Karpas-422 (cell line): Measurements from ENCODE around the gene DRD3. TPM values are rescaled to one million over a fixed set of nuclear protein-coding genes. Genes with fewer than 3 reads are reported as not detected.

ENCODE experiments used
- DNase-seq: peaks from one replicate; pipeline ENCODE4 v3.0.0-alpha.2; 2015
- H2AFZ ChIP-seq: fragments of 200-600 bp; sonication (generic); 2 replicates; pipeline ENCODE4 v1.6.1; 2014; ENCODE audit warnings: antibody characterized with exemption, low read length, mixed read lengths
- H3K27ac ChIP-seq: fragments of 200-600 bp; sonication (generic); 2 replicates; pipeline ENCODE4 v1.5.1; 2014; ENCODE audit warnings: mild to moderate bottlenecking, low read length, moderate library complexity
- H3K27me3 ChIP-seq: fragments of 200-600 bp; sonication (generic); 2 replicates; pipeline ENCODE4 v1.6.1; 2014; ENCODE audit warnings: low read length, mixed read lengths
- H3K36me3 ChIP-seq: fragments of 200-600 bp; sonication (generic); 2 replicates; pipeline ENCODE4 v1.6.1; 2014; ENCODE audit warnings: low read length, mixed read lengths; ENCODE audit not compliant: insufficient read depth
- H3K4me1 ChIP-seq: fragments of 200-600 bp; sonication (generic); 2 replicates; pipeline ENCODE4 v1.6.1; 2014; ENCODE audit warnings: mild to moderate bottlenecking, low read length, mixed read lengths
- H3K4me2 ChIP-seq: fragments of 200-600 bp; sonication (generic); 2 replicates; pipeline ENCODE4 v1.6.1; 2014; ENCODE audit warnings: low read length, low read depth, mild to moderate bottlenecking; ENCODE audit not compliant: poor library complexity, severe bottlenecking
- H3K4me3 ChIP-seq: fragments of 200-600 bp; sonication (generic); 2 replicates; pipeline ENCODE4 v1.5.1; 2014; ENCODE audit warnings: mild to moderate bottlenecking, antibody characterized with exemption, low read length, mixed read lengths
- H3K79me2 ChIP-seq: fragments of 200-600 bp; sonication (generic); 2 replicates; pipeline ENCODE4 v1.6.1; 2014; ENCODE audit warnings: mild to moderate bottlenecking, low read length, mixed read lengths
- H3K9ac ChIP-seq: fragments of 200-600 bp; sonication (generic); 2 replicates; pipeline ENCODE4 v1.6.0; 2014; ENCODE audit warnings: low read length
- H3K9me2 ChIP-seq: fragments of 200-600 bp; sonication (generic), shearing (Covaris generic); replicated peaks from 2 replicates; pipeline ENCODE4 v1.6.0; 2014; ENCODE audit warnings: mild to moderate bottlenecking, low read length, moderate library complexity; ENCODE audit not compliant: insufficient read depth
- H3K9me3 ChIP-seq: fragments of 300-700, 200-600 bp; sonication (generic); 2 replicates; pipeline ENCODE4 v1.6.1; 2014; ENCODE audit warnings: low read length, mixed read lengths
- H4K20me1 ChIP-seq: fragments of 200-600 bp; sonication (generic); 2 replicates; pipeline ENCODE4 v1.6.1; 2014; ENCODE audit warnings: mild to moderate bottlenecking, antibody characterized with exemption, low read length, low read depth; ENCODE audit not compliant: insufficient read depth
- total RNA-seq: library from RNA; depleted of rRNA; stranded (reverse); fragments of >200 nt; shearing (Covaris generic); gene quantifications from 2 replicates; pipeline ENCODE4 v1.2.3, GENCODE V29; 2014; ENCODE audit warnings: low replicate concordance

Gene DRD3
- total RNA-seq, 1 experiment from 2014 or later: not detected

GRCh38 chr3:114218006-114218405 is 39.2 kb upstream of the DRD3 start:
- Histone ChIP-seq H3K27ac (peak overlapping the region; percentile 98), H3K9me3 (no peaks in the 10 kb centered on the region), H2AFZ (no peak overlapping the region), H3K4me1 (peaks cover 83% of the 10 kb centered on the region), H3K4me3 (no peak overlapping the region), H3K36me3 (no peaks in the 10 kb centered on the region), H3K27me3 (no peaks in the 10 kb centered on the region), H3K4me2 (peak overlapping the region; percentile 59), H4K20me1 (no peaks in the 10 kb centered on the region), H3K9ac (no peak overlapping the region), H3K79me2 (no peaks in the 10 kb centered on the region; the same call in 1 of the 2 replicates), H3K9me2 (no peaks in the 10 kb centered on the region)
- DNase-seq: no peak

DNA sequence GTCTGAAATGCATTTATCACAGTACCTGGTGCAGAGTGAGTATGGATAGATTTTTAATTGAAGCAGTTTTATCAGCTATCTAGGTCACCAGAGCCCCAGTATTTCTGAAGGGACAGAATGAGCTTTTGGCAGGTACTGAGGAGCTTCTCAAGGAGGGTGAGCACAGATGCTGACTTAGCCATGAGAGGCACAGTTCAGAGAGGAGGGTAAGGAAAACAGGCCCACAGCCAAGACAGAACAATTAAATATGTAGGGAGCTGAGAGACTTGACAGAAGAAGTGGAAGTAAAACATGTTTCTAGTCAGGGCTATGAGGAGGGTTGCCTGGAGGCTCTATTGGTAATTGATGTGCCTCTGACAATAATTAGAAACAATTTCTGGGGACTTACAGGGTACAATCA is 38.4 kb upstream of the DRD3 start:
- no peak overlapping the region for H2AFZ ChIP-seq
- H4K20me1 ChIP-seq: no peaks in the 10 kb centered on the region
- 0 out of 2 replicates have a peak overlapping the region, but pooled peaks have one; percentile 6 for H3K9ac ChIP-seq
- peaks cover 89% of the 10 kb centered on the region for H3K4me1 ChIP-seq
- no peaks in the 10 kb centered on the region for H3K27me3 ChIP-seq
- no peak for DNase-seq
- no peaks in the 10 kb centered on the region for H3K36me3 ChIP-seq
- H3K4me3 ChIP-seq: no peak overlapping the region
- H3K79me2 ChIP-seq: no peaks in the 10 kb centered on the region; the same call in 1 of the 2 replicates
- peak overlapping the region; percentile 98 for H3K27ac ChIP-seq
- no peaks in the 10 kb centered on the region for H3K9me2 ChIP-seq
- H3K9me3 ChIP-seq: no peaks in the 10 kb centered on the region
- peak overlapping the region; percentile 5 for H3K4me2 ChIP-seq

GRCh38 chr3:114216186-114216970 is 37.5 kb upstream of the DRD3 start:
- Histone ChIP-seq H3K4me3 (peak overlapping the region; percentile 63; the same call in 1 of the 2 replicates), H3K4me2 (peak overlapping the region; percentile 77), H4K20me1 (no peaks in the 10 kb centered on the region), H3K27ac (peak overlapping the region; percentile 98), H3K9me3 (no peaks in the 10 kb centered on the region), H3K9me2 (no peaks in the 10 kb centered on the region), H3K9ac (peak overlapping the region; percentile 77), H3K4me1 (peaks cover 95% of the 10 kb centered on the region), H3K79me2 (no peaks in the 10 kb centered on the region; the same call in 1 of the 2 replicates), H2AFZ (0 out of 2 replicates have a peak overlapping the region, but pooled peaks have one; percentile 54), H3K27me3 (no peaks in the 10 kb centered on the region), H3K36me3 (no peaks in the 10 kb centered on the region)
- no peak for DNase-seq

GRCh38 chr3:114214542-114215341 is 35.9 kb upstream of the DRD3 start:
- peak; percentile 83 for DNase-seq
- peak overlapping the region; percentile 98 for H3K27ac ChIP-seq
- H3K9me3 ChIP-seq: no peaks in the 10 kb centered on the region
- peak overlapping the region; percentile 63 for H3K4me3 ChIP-seq
- H3K79me2 ChIP-seq: no peaks in the 10 kb centered on the region; the same call in 1 of the 2 replicates
- H3K4me1 ChIP-seq: peaks cover 86% of the 10 kb centered on the region
- H3K27me3 ChIP-seq: no peaks in the 10 kb centered on the region
- H3K9ac ChIP-seq: peak overlapping the region; percentile 77
- H3K9me2 ChIP-seq: no peaks in the 10 kb centered on the region
- no peaks in the 10 kb centered on the region for H3K36me3 ChIP-seq
- peak overlapping the region; percentile 77 for H3K4me2 ChIP-seq
- H2AFZ ChIP-seq: no peak overlapping the region
- H4K20me1 ChIP-seq: no peaks in the 10 kb centered on the region

- DNase-seq: peak; percentile 96
- H3K9ac ChIP-seq: peak overlapping the region; percentile 77
- peak overlapping the region; percentile 63 for H3K4me3 ChIP-seq
- peak overlapping the region; percentile 77 for H3K4me2 ChIP-seq
- no peaks in the 10 kb centered on the region; the same call in 1 of the 2 replicates for H3K79me2 ChIP-seq
- no peaks in the 10 kb centered on the region for H3K9me3 ChIP-seq
- H2AFZ ChIP-seq: peak overlapping the region; percentile 77
- H4K20me1 ChIP-seq: no peaks in the 10 kb centered on the region
- peak overlapping the region; percentile 98 for H3K27ac ChIP-seq
- no peaks in the 10 kb centered on the region for H3K27me3 ChIP-seq
- H3K9me2 ChIP-seq: no peaks in the 10 kb centered on the region
- no peaks in the 10 kb centered on the region for H3K36me3 ChIP-seq
- H3K4me1 ChIP-seq: peaks cover 77% of the 10 kb centered on the region
Measured at GRCh38 chr3:114213627-114214541, 35.0 kb upstream of the DRD3 start.

- peaks cover 71% of the 10 kb centered on the region for H3K4me1 ChIP-seq
- peak overlapping the region; percentile 77 for H3K9ac ChIP-seq
- peak overlapping the region; percentile 63 for H3K4me3 ChIP-seq
- DNase-seq: no peak
- peak overlapping the region; percentile 98 for H3K27ac ChIP-seq
- no peaks in the 10 kb centered on the region; the same call in 1 of the 2 replicates for H3K79me2 ChIP-seq
- H4K20me1 ChIP-seq: no peaks in the 10 kb centered on the region
- peak overlapping the region; percentile 77 for H2AFZ ChIP-seq
- H3K27me3 ChIP-seq: no peaks in the 10 kb centered on the region
- H3K4me2 ChIP-seq: peak overlapping the region; percentile 77
- H3K36me3 ChIP-seq: no peaks in the 10 kb centered on the region
- H3K9me3 ChIP-seq: no peaks in the 10 kb centered on the region
- no peaks in the 10 kb centered on the region for H3K9me2 ChIP-seq
Measured at GRCh38 chr3:114213292-114213626, 34.4 kb upstream of the DRD3 start.

GRCh38 chr3:114212646-114213045 is 33.8 kb upstream of the DRD3 start:
- peak overlapping the region; percentile 77 for H3K9ac ChIP-seq

More at GRCh38 chr3:114212646-114213045, 33.8 kb upstream of the DRD3 start:
- Histone ChIP-seq H2AFZ (peak overlapping the region; percentile 77; the same call in 1 of the 2 replicates), H3K9me3 (no peaks in the 10 kb centered on the region), H3K27ac (peak overlapping the region; percentile 98), H4K20me1 (no peaks in the 10 kb centered on the region), H3K36me3 (no peaks in the 10 kb centered on the region), H3K79me2 (no peaks in the 10 kb centered on the region; the same call in 1 of the 2 replicates), H3K27me3 (no peaks in the 10 kb centered on the region), H3K9me2 (no peaks in the 10 kb centered on the region), H3K4me2 (peak overlapping the region; percentile 77), H3K4me1 (peaks cover 65% of the 10 kb centered on the region), H3K4me3 (peak overlapping the region; percentile 63)
- no peak for DNase-seq
